Heart right ventricle (tissue), 16 donors: ENCODE data around the gene LHFPL5. TPM values are rescaled to one million over a fixed set of nuclear protein-coding genes. Genes with fewer than 3 reads are reported as not detected.

Experiments used
- ATAC-seq, 8 donors: fragments of 200-7000 bp; cut with Tn5 transposase; one replicate each; pipeline ENCODE4 v1.9.1; 2020; ENCODE audit warnings: mild to moderate bottlenecking in 8 of 8, moderate library complexity in 8 of 8, moderate number of reproducible peaks in 1 of 8
- DNase-seq, 2 donors: peaks; one replicate each; pipeline ENCODE4 v3.0.0-alpha.2; 2020
- H3K27ac ChIP-seq, 10 donors: fragments of 200-600 bp; sonication (generic) in 2 of 10; one replicate each; pipeline versions ENCODE4 v1.5.0 to v1.8.0; 2020 to 2022; ENCODE audit warnings: mild to moderate bottlenecking in 3 of 10
- H3K27me3 ChIP-seq, 7 donors: fragments of 200-600 bp; one replicate each; pipeline ENCODE4 v1.8.0; 2021 to 2022; ENCODE audit warnings: mild to moderate bottlenecking in 2 of 7
- H3K36me3 ChIP-seq, 9 donors: fragments of 200-600 bp; sonication (generic) in 1 of 9; one replicate each; pipeline versions ENCODE4 v1.5.0 to v1.8.0; 2020 to 2022; ENCODE audit warnings: mild to moderate bottlenecking in 2 of 9
- H3K4me1 ChIP-seq, 9 donors: fragments of 200-600 bp; sonication (generic) in 1 of 9; one replicate each; pipeline versions ENCODE4 v1.5.0 to v1.8.0; 2020 to 2022; ENCODE audit warnings: mild to moderate bottlenecking in 4 of 9
- H3K4me3 ChIP-seq, 10 donors: fragments of 200-600 bp; sonication (generic) in 2 of 10; one replicate each; pipeline versions ENCODE4 v1.5.0 to v1.8.0; 2020 to 2022; ENCODE audit warnings: mild to moderate bottlenecking in 7 of 10, moderate library complexity in 2 of 10
- H3K9me3 ChIP-seq, 11 donors: fragments of 200-600 bp in 10 of 11; sonication (generic) in 2 of 11; one replicate each; pipeline versions ENCODE4 v1.5.0 to v1.8.0; 2013 to 2022; ENCODE audit warnings: mild to moderate bottlenecking in 2 of 11, control low read depth in 1 of 11, moderate library complexity in 1 of 11
- CTCF ChIP-seq, 9 donors: fragments of 200-600 bp; sonication (generic) in 2 of 9; IDR thresholded peaks; one replicate each; pipeline versions ENCODE4 v1.5.0 to v1.8.0; 2021 to 2022; ENCODE audit warnings: antibody characterized with exemption in 9 of 9, mild to moderate bottlenecking in 5 of 9, moderate library complexity in 1 of 9
- WGBS, 2 donors: extraction: QIAGEN DNeasy Blood & Tissue Kit; methylation state at CpG; one replicate each; pipeline ENCODE4 v1.1.7; 2013; ENCODE audit warnings: inconsistent platforms in 1 of 2; 5-methylcytosine and 5-hydroxymethylcytosine counted together
- intact Hi-C, 10 donors: fragments of 100-400 bp; cut with DNase I; formaldehyde crosslinking; loops; one replicate each; pipeline versions ENCODE4 v1.11.1 to v1.14.2; 2022
- polyA plus RNA-seq, 2 donors: library from polyadenylated mRNA; stranded (reverse); fragments of 200-250 nt; gene quantifications; one replicate each; pipeline ENCODE4 v1.2.3, GENCODE V29; 2013
- total RNA-seq, 10 donors: library from RNA; stranded (reverse); fragmentation: NEBNext Ultra II Directional in 3 of 10; extraction: Animal tissue kit (Norgen Biotek cat#: 25700) in 3 of 10; gene quantifications; one replicate each; pipeline versions ENCODE4 v1.2.1 to v1.2.4, GENCODE V29; 2021 to 2023
- donor health status: Arrhythmogenic right ventricular cardiomyopathy.
- donor health status: ischemic (EF 13 %, LVEDD 7.1; RV severe dilation, severe dysfunction).
- donor health status: healthy with polysubstance abuse.
- donor health status: DM: no; HTN: yes; CAD: no.
- donor health status: DM: no; HTN: no; CAD: no.
- donor health status: ischemic (EF 25% LVEDD 6.9; RV normal size, moderate dysfunction).
- donor health status: ischemic (EF 25% LVEDD 5.7; RV mildly dilated, moderate dysfunction).
- donor health status: healthy.
- donor health status: DM: yes; HTN: yes; CAD: no.
- donor health status: Ischemic cardiomyopathy.
- donor health status: ischemic (EF 35%, LVEDD 5.7; RV mildly dilated, moderate dysfunction).
- donor health status: nonischemic (EF 11% LVEDD 7.7; RV severe dilation, severe dysfunction).
- donor health status: DM: yes; HTN: yes; CAD: no.
- donor health status: PGD.
- donor health status: ischemic (EF 29% LVEDD 5.4; RV normal size, mild dysfunction).
- donor health status: nonischemic (EF 23%, LVEDD 6.1; RV moderate dilation, normal function).

The LHFPL5 gene
- total and polyA plus RNA-seq, 12 donors = not detected

- no peaks in the 10 kb centered on the region for H3K9me3 ChIP-seq
- no peak for TF ChIP-seq CTCF (IDR thresholded peaks at IDR 0.05)
- peaks cover 0 to 4% (median 0%) of the 10 kb centered on the region in 9 donors for H3K4me1 ChIP-seq
- H3K4me3 ChIP-seq = peak overlapping the region in 1 of 10 donors; percentile 3
- 25 to 49% methylated on average over 25 of the region's 25 CpGs for WGBS, 2 donors
- intact Hi-C loops = loop anchor here in 2 of 10 donors (1.0 kb wide), 1 partner anchor 11 kb away; no protein-coding TSS in a partner anchor
- H3K27ac ChIP-seq = no peak overlapping the region
- H3K27me3 ChIP-seq = peaks cover 24 to 84% (median 69%) of the 10 kb centered on the region in 7 donors
- ATAC-seq = peak in 2 of 8 donors; percentile 22 to 35
- DNase-seq = no peak
- no peaks in the 10 kb centered on the region for H3K36me3 ChIP-seq
Measured at GRCh38 chr6:35786810-35787209, 18.3 kb upstream of the LHFPL5 start.

GRCh38 chr6:35787266-35788218 is 17.6 kb upstream of the LHFPL5 start:
- no peak for TF ChIP-seq CTCF (IDR thresholded peaks at IDR 0.05)
- H3K4me3 ChIP-seq = peak overlapping the region in 1 of 10 donors; percentile 3
- no peaks in the 10 kb centered on the region for H3K36me3 ChIP-seq
- H3K27ac ChIP-seq = no peak overlapping the region
- no peaks in the 10 kb centered on the region for H3K9me3 ChIP-seq
- WGBS, 2 donors = 84 to 86% methylated on average over 13 of the region's 13 CpGs
- no peak for DNase-seq
- peaks cover 0 to 4% (median 0%) of the 10 kb centered on the region in 9 donors for H3K4me1 ChIP-seq
- H3K27me3 ChIP-seq = peaks cover 24 to 89% (median 69%) of the 10 kb centered on the region in 7 donors
- ATAC-seq = no peak
- intact Hi-C loops = loop anchor here in 3 of 10 donors (1.0 kb wide), 1 partner anchor 11 kb away; no protein-coding TSS in a partner anchor

GRCh38 chr6:35788423-35788982 is 16.6 kb upstream of the LHFPL5 start:
- Histone ChIP-seq H3K4me1 (peaks cover 0 to 4% (median 0%) of the 10 kb centered on the region in 9 donors), H3K27me3 (peaks cover 24 to 87% (median 69%) of the 10 kb centered on the region in 7 donors), H3K36me3 (no peaks in the 10 kb centered on the region), H3K9me3 (no peaks in the 10 kb centered on the region), H3K4me3 (no peak overlapping the region), H3K27ac (no peak overlapping the region)
- intact Hi-C loops = loop anchor here in 1 of 10 donors (1.0 kb wide), 1 partner anchor 10 kb away; no protein-coding TSS in a partner anchor
- 60% methylated on average over 4 of the region's 4 CpGs for WGBS, 2 donors
- ATAC-seq (no peak), DNase-seq (no peak)
- TF ChIP-seq CTCF (IDR thresholded peaks at IDR 0.05) = no peak

GRCh38 chr6:35790683-35791082 is 14.5 kb upstream of the LHFPL5 start:
- TF ChIP-seq CTCF (IDR thresholded peaks at IDR 0.05) = no peak
- intact Hi-C loops = no loop called here
- no peak overlapping the region for H3K4me3 ChIP-seq
- no peak overlapping the region for H3K27ac ChIP-seq
- peaks cover 0 to 4% (median 0%) of the 10 kb centered on the region in 9 donors for H3K4me1 ChIP-seq
- DNase-seq (no peak), ATAC-seq (no peak)
- peaks cover 23 to 70% (median 50%) of the 10 kb centered on the region in 7 donors for H3K27me3 ChIP-seq
- H3K36me3 ChIP-seq = no peaks in the 10 kb centered on the region
- no peaks in the 10 kb centered on the region for H3K9me3 ChIP-seq
- 86 to 88% methylated on average over 5 of the region's 5 CpGs for WGBS, 2 donors
